Measurements from ENCODE around the gene WDR90. TPM values are rescaled to one million over a fixed set of nuclear protein-coding genes. Genes with fewer than 3 reads are reported as not detected.
A peak's percentile ranks its signal among the peaks of the same experiment; 100 is the strongest.

WDR90 gene
- total and polyA plus RNA-seq, 2 of the 13 experiments (the other 11 are each of a cell fraction or from before 2014, with no cell fraction given) = 14.9 to 28.9 TPM

DNA sequence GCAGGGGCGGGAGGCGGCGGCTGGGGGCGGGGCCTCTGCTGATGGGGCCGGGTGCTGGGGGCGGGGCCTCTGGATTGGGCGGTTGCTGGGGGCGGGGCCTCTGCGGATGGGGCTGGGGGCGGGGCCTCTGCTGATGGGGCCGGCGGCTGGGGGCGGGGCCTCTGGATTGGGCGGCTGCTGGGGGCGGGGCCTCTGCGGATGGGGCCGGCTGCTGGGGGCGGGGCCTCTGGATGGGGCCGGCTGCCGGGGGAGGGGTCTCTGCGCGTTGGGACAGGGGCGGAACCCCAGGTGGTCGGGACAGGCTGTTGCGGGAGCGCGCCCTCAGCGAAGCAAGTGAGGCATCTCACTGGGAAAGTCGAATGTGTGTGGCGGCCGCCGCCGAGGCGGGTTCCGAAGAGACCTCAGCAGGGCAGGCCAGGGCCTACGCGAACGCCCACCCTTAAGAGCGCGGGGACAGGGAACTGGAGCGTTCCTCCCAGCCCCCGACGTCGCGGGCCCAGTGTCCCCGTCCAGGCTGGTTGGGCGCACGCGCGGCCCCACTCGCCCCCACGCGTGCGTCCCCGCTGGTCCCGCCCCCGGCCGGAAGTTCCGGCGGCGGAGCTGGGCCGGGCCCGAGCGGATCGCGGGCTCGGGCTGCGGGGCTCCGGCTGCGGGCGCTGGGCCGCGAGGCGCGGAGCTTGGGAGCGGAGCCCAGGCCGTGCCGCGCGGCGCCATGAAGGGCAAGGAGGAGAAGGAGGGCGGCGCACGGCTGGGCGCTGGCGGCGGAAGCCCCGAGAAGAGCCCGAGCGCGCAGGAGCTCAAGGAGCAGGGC lies 30.9 kb downstream of the WDR90 start, which contains the start of gene STUB1 (continued):
- TF ChIP-seq, protein P1, sequence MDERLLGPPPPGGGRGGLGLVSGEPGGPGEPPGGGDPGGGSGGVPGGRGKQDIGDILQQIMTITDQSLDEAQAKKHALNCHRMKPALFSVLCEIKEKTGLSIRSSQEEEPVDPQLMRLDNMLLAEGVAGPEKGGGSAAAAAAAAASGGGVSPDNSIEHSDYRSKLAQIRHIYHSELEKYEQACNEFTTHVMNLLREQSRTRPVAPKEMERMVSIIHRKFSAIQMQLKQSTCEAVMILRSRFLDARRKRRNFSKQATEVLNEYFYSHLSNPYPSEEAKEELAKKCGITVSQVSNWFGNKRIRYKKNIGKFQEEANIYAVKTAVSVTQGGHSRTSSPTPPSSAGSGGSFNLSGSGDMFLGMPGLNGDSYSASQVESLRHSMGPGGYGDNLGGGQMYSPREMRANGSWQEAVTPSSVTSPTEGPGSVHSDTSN (CRISPR knock-in tag; IDR thresholded peaks at IDR 0.05) = no peak
- TF ChIP-seq ATRX (CRISPR knock-in tag; IDR thresholded peaks at IDR 0.05; ENCODE audit: borderline replicate concordance) = no peak
- TF ChIP-seq ZNF430 (CRISPR knock-in tag; IDR thresholded peaks at IDR 0.05) = peak; percentile 2; the same call in 1 of the 2 replicates
- TF ChIP-seq SSRP1 (CRISPR knock-in tag; IDR thresholded peaks at IDR 0.05) = no peak
- 0 out of 2 replicates have a peak, but pooled peaks have one; percentile 18 for TF ChIP-seq HDAC2 (CRISPR knock-in tag; IDR thresholded peaks at IDR 0.05)
- TF ChIP-seq THYN1 (CRISPR knock-in tag; IDR thresholded peaks at IDR 0.05; ENCODE audit: borderline replicate concordance, low read depth) = no peak
- no peak for TF ChIP-seq ISL2 (CRISPR knock-in tag; IDR thresholded peaks at IDR 0.05)
- TF ChIP-seq ASH2L (IDR thresholded peaks at IDR 0.05; ENCODE audit: insufficient read length, low read depth, low read length) = peak; percentile 14
- TF ChIP-seq ZNF17 (CRISPR knock-in tag; IDR thresholded peaks at IDR 0.05) = no peak
- no peak for TF ChIP-seq ZNF224 (CRISPR knock-in tag; IDR thresholded peaks at IDR 0.05)
- TF ChIP-seq ZNF644 (CRISPR knock-in tag; IDR thresholded peaks at IDR 0.05; ENCODE audit: low read depth) = no peak
- 0 out of 2 replicates have a peak, but pooled peaks have one; percentile 29 for TF ChIP-seq ZNF264 (CRISPR knock-in tag; IDR thresholded peaks at IDR 0.05)
- TF ChIP-seq ZNF232 (CRISPR knock-in tag; IDR thresholded peaks at IDR 0.05; ENCODE audit: borderline replicate concordance) = 0 out of 2 replicates have a peak, but pooled peaks have one; percentile 43
- peak; percentile 2 for TF ChIP-seq ZNF883 (CRISPR knock-in tag; IDR thresholded peaks at IDR 0.05; ENCODE audit: not compliant biosample characterization)
- TF ChIP-seq ZNF674 (CRISPR knock-in tag; IDR thresholded peaks at IDR 0.05; ENCODE audit: low read depth) = no peak
- no peak for TF ChIP-seq KDM6A (CRISPR knock-in tag; IDR thresholded peaks at IDR 0.05; ENCODE audit: low read depth)
- no peak for TF ChIP-seq SMYD3 (CRISPR knock-in tag; IDR thresholded peaks at IDR 0.05)
- TF ChIP-seq, protein P2, sequence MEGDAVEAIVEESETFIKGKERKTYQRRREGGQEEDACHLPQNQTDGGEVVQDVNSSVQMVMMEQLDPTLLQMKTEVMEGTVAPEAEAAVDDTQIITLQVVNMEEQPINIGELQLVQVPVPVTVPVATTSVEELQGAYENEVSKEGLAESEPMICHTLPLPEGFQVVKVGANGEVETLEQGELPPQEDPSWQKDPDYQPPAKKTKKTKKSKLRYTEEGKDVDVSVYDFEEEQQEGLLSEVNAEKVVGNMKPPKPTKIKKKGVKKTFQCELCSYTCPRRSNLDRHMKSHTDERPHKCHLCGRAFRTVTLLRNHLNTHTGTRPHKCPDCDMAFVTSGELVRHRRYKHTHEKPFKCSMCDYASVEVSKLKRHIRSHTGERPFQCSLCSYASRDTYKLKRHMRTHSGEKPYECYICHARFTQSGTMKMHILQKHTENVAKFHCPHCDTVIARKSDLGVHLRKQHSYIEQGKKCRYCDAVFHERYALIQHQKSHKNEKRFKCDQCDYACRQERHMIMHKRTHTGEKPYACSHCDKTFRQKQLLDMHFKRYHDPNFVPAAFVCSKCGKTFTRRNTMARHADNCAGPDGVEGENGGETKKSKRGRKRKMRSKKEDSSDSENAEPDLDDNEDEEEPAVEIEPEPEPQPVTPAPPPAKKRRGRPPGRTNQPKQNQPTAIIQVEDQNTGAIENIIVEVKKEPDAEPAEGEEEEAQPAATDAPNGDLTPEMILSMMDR (CRISPR knock-in tag; IDR thresholded peaks at IDR 0.05) = no peak
- TF ChIP-seq, protein P3, sequence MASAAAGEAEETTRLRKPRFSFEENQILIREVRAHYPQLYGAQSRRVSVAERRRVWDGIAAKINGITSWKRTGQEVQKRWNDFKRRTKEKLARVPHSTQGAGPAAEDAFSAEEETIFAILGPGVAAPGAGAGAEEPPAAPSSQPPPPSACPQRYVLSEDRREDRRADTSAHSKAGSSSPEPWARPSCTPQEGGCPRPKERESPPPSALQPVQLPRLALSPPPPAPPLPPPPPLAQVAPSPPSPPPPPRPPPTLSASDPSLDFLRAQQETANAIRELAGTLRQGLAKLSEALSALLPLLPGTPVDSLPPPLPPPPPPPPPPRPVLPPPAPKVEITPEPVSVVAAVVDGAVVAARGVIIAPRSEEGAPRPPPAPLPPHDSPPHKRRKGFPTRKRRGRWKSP (CRISPR knock-in tag; IDR thresholded peaks at IDR 0.05) = no peak
- no peak for TF ChIP-seq NCOA1 (CRISPR knock-in tag; IDR thresholded peaks at IDR 0.05)
- TF ChIP-seq CEBPB (IDR thresholded peaks at IDR 0.05; ENCODE audit: borderline replicate concordance, low read depth, low read length) = no peak
- TF ChIP-seq ZEB1 (IDR thresholded peaks at IDR 0.05; ENCODE audit: insufficient replicate concordance, low read depth) = no peak
- TF ChIP-seq ZKSCAN5 (CRISPR knock-in tag; IDR thresholded peaks at IDR 0.05) = no peak
- TF ChIP-seq ZNF670 (CRISPR knock-in tag; IDR thresholded peaks at IDR 0.05; ENCODE audit: borderline replicate concordance) = no peak
- no peak for TF ChIP-seq CHCHD3 (CRISPR knock-in tag; IDR thresholded peaks at IDR 0.05)
- peak; percentile 3; the same call in 1 of the 2 replicates for TF ChIP-seq ZMYM4 (CRISPR knock-in tag; IDR thresholded peaks at IDR 0.05)
- no peak for TF ChIP-seq ZZZ3 (CRISPR knock-in tag; IDR thresholded peaks at IDR 0.05; ENCODE audit: borderline replicate concordance)
